AG09309 (cell line): ENCODE measurements around the gene RXRA.
"Not testable (repeated sequence)": the region's sequence is repeated elsewhere in the genome, so short reads cannot be mapped to it uniquely, and the experiment has no call there.

Experiments
- DNase-seq: peaks from one replicate; pipeline ENCODE4 v3.0.0-alpha.2; 2010; ENCODE audit warnings: low read depth
- H3K4me3 ChIP-seq: 2 replicates; pipeline ENCODE4 v1.5.1; 2011; ENCODE audit warnings: mild to moderate bottlenecking, low read depth, low read length, moderate library complexity; ENCODE audit not compliant: control insufficient read depth
- CTCF ChIP-seq: IDR thresholded peaks from 2 replicates; pipeline ENCODE4 v1.5.1; 2011; ENCODE audit warnings: mild to moderate bottlenecking, low read depth, low read length, inconsistent platforms; ENCODE audit not compliant: insufficient read depth, control insufficient read depth; ENCODE audit errors: missing control alignments

Gene RXRA

GRCh38 chr9:134304261-134304660, 22.0 kb upstream of the RXRA start:
- no peak for TF ChIP-seq CTCF
- DNase-seq = no peak
- no peak overlapping the region for H3K4me3 ChIP-seq

- H3K4me3 ChIP-seq = no peak overlapping the region
- DNase-seq = no peak
- no peak for TF ChIP-seq CTCF
Measured at GRCh38 chr9:134304690-134305089, 21.6 kb upstream of the RXRA start.

GRCh38 chr9:134305533-134305932, 20.7 kb upstream of the RXRA start:
- no peak overlapping the region for H3K4me3 ChIP-seq
- no peak for TF ChIP-seq CTCF
- DNase-seq = no peak

GRCh38 chr9:134306042-134306441, 20.2 kb upstream of the RXRA start:
- not testable (repeated sequence) for H3K4me3 ChIP-seq, DNase-seq

- H3K4me3 ChIP-seq = no peak overlapping the region
- no peak for DNase-seq
- TF ChIP-seq CTCF = no peak
Measured at GRCh38 chr9:134306636-134307600, 19.3 kb upstream of the RXRA start.

- no peak for TF ChIP-seq CTCF
- no peak overlapping the region for H3K4me3 ChIP-seq
- DNase-seq = no peak
Measured at GRCh38 chr9:134307674-134308638, 18.3 kb upstream of the RXRA start.

GRCh38 chr9:134308639-134309220, 17.5 kb upstream of the RXRA start:
- not testable (repeated sequence) for H3K4me3 ChIP-seq, DNase-seq
